Measurements from ENCODE around the gene PLEKHG2.

PLEKHG2 gene

DNA sequence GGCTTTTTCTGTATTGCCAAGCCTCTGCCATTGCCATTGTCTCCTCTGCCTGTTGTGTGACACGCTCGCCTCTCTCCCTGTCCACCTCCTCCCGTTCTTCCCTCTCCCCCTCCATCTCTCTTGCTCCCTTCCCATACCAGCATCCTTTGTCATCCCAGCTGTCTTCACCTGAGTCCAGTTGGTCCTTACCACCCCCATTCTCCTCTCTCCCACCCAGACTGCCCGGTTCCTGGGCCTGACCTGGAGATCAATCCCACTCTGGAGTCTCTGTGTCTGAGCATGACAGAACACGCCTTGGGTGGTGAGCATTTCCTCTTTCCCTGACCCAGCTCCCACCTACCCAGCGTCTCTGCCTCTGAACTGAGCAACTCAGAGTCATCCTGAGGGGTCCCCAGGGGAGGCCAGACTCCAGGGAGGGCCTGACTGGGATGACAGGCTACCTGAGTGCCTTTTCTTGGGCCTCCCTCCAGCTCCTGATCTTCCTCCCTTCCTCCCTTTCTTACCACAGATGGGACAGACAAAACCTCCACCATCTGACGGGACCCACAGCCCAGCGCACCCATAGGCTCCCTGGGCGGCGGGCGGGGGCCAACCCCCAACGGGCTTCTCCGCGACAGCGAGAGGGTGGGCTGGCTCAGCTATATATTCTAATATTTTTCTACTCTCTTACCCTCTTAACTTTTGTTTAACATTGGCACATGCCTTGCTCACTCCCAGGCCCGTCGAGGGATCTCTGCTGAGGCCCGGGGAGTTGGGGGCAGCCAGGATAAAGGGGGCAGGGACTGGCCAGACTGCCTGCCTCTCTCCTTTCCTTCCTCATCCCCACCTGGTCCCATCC is 29.3 kb upstream of the PLEKHG2 start:
- in situ Hi-C loops (cut with MboI; ENCODE audit: low sequenced_read_pairs), result no loop called here

- in situ Hi-C loops (cut with MboI; ENCODE audit: low sequenced_read_pairs), result no loop called here
These were observed 27.5 kb upstream of the PLEKHG2 start for GRCh38 chr19:39384839-39385568.

DNA sequence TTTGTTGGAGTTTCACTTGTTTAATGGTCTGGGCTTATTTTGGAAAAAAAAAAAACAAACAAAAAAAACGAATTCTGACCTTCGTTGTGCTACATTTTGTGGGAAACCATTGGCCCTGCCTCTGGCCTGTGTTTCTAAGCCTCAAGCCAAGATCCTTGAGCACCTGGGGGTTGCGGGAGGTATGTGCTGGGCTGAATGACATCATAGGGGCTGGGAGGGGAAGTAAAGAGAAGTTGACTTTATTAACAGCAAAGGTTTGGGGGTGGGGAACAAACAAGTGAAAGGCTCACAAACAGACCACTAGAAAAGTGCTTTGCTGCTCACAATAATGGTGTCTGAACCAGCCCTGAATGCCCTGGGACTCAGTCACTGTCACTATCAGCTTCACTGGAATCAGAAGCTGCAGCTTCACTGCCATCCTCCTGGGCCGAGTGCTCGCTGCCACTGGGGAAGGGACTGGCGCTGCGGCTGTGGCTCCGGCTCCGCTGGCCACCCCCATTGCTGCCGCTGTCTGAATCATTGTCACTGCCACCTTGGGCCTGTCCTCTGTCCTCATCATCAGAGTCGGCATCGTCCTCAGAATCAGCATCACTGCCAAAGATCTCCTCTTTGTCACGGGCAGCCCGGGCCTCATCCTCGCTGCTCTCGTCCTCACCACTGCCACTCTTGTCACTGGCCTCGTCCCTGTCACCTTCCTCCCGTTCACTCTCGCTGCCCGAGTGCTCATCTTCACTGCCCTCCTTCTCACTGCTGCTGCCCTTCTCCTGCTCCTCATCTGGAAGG is 26.6 kb upstream of the PLEKHG2 start:
- in situ Hi-C loops (cut with MboI; ENCODE audit: low sequenced_read_pairs), result no loop called here

GRCh38 chr19:39386557-39386956 is 25.9 kb upstream of the PLEKHG2 start:
- in situ Hi-C loops (cut with MboI; ENCODE audit: low sequenced_read_pairs), result no loop called here

DNA sequence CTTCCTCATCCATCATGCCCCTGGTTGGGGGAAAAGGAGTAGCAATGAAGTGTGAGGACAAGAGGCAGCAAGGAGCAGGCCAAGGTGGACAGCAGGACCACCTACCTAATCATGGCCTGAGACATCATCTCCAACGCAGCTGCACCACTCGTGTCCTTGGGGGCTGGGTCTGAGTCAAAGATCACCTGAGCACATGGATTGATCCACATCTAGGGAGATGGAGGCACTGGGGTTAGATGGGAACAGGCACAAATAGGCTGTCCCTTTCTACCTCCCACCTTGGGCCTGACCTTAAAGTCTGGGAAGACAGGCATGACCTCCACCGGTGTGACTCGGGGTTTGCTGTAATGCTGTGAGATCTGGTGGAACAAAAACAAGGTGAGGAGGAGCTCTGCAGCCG is 23.8 kb upstream of the PLEKHG2 start:
- in situ Hi-C loops (cut with MboI; ENCODE audit: low sequenced_read_pairs), result no loop called here

- in situ Hi-C loops (cut with MboI; ENCODE audit: low sequenced_read_pairs), result no loop called here
These were observed 22.6 kb upstream of the PLEKHG2 start for GRCh38 chr19:39389631-39390414.

- in situ Hi-C loops (cut with MboI; ENCODE audit: low sequenced_read_pairs), result no loop called here
These were observed 22.1 kb upstream of the PLEKHG2 start for GRCh38 chr19:39390451-39390750.

- in situ Hi-C loops (cut with MboI; ENCODE audit: low sequenced_read_pairs), result no loop called here
These were observed 21.6 kb upstream of the PLEKHG2 start, which contains the start of the genes MED29 and PAF1 for GRCh38 chr19:39390751-39391437. Gene MED29, plus strand, starts transcription at chr19:39391378. Its CDS starts 45 bp downstream, at chr19:39391423. Gene PAF1, minus strand, starts transcription at chr19:39391106. Its CDS starts 242 bp downstream, at chr19:39390864.

GRCh38 chr19:39397360-39398296 is 14.8 kb upstream of the PLEKHG2 start:
- in situ Hi-C loops (cut with MboI; ENCODE audit: low sequenced_read_pairs), result no loop called here

GRCh38 chr19:39398297-39398864 is 14.1 kb upstream of the PLEKHG2 start:
- in situ Hi-C loops (cut with MboI; ENCODE audit: low sequenced_read_pairs), result no loop called here

DNA sequence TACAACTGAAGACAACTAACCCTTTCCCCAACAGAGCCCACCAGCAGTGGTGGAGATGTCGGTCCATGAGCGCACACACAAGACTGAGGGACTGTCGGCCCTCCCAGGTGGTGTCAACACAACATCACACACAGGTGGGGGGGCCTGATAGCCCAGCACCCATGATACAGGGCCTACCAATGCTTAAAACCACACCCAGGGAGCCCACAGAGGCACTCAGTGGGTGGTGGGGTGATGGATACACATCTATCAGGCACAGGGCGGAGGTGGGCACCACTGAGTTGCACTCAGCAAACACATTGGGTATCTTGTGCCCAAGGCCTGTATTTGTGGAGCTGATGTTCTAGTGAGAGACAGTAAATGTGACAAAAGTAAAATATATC is 12.8 kb upstream of the PLEKHG2 start:
- in situ Hi-C loops (cut with MboI; ENCODE audit: low sequenced_read_pairs), result no loop called here

- in situ Hi-C loops (cut with MboI; ENCODE audit: low sequenced_read_pairs), result no loop called here
These were observed 12.4 kb upstream of the PLEKHG2 start for GRCh38 chr19:39400061-39400460.

GRCh38 chr19:39401070-39401548 is 11.4 kb upstream of the PLEKHG2 start:
- in situ Hi-C loops (cut with MboI; ENCODE audit: low sequenced_read_pairs), result no loop called here

DNA sequence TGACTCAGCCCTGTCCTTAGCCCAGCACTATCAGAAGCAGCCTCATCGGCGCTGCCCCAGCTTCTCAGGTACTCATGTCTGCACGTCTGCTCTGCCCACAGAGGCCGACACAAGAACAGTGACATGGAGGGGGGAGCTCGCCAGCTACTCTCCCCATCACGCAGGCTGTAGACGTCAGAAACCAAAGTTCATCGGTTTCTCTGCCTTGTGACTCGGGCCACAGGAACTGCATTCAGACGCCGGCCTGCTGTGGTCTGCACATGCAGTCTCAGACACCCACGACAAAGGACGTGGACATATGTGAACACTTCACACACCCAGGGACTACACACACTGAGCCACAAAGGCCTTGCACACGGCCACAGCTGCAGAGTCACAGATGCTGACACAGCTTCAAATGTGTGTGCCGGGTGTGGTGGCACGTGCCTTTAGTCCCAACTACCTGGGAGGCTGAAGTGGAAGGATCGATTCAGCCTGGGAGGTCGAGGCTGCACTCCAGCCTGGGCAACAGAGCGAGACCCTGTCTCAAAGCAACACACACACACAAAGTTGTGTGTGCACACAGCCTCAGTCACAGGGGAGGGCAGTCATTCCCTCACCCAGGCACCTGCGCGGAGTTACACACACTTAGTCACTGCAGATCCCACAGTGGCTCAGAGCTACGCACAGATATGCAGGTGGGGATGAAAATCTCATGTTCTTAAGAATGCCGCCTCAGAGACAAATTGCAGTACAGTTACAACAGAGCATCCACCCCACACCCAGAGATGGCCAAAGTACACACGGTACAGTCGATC is 10.7 kb upstream of the PLEKHG2 start:
- in situ Hi-C loops (cut with MboI; ENCODE audit: low sequenced_read_pairs), result no loop called here

- in situ Hi-C loops (cut with MboI; ENCODE audit: low sequenced_read_pairs), result no loop called here
These were observed 9.8 kb upstream of the PLEKHG2 start for GRCh38 chr19:39402346-39403300.

All from hTERT RPE-1 (cell line).